MM.1S (cell line): ENCODE measurements around the gene SORBS2.

Experiments used
- CTCF ChIP-seq: fragments of 300-600 bp; sonication (generic); IDR thresholded peaks from 2 replicates; pipeline ENCODE4 v1.5.1; 2016; ENCODE audit warnings: antibody characterized with exemption, low read length, mixed read lengths
- EZH2 ChIP-seq: fragments of 300-600 bp; sonication (generic); optimal IDR thresholded peaks from 2 replicates; pipeline ENCODE3; 2017; ENCODE audit warnings: low read depth, mild to moderate bottlenecking, antibody characterized with exemption, low read length, mixed read lengths

- TF ChIP-seq CTCF: no peak
- TF ChIP-seq EZH2: no peak
Observed at GRCh38 chr4:185713272-185713671, 98.7 kb downstream of the SORBS2 start.
